ENCODE measurements around the gene HAO1.

GRCh38 chr20:7879883-7880282, 60.4 kb downstream of the HAO1 start:
- no peak for TF ChIP-seq SREBF2 (CRISPR knock-in tag; IDR thresholded peaks at IDR 0.05)
- TF ChIP-seq ATF3 (IDR thresholded peaks at IDR 0.05) = no peak
- no peak for TF ChIP-seq ATF3 (CRISPR knock-in tag; conservative IDR thresholded peaks at IDR 0.05)
- no peak for TF ChIP-seq ZNF175 (CRISPR knock-in tag; IDR thresholded peaks at IDR 0.05; ENCODE audit: low read depth)
- TF ChIP-seq RERE (CRISPR knock-in tag; IDR thresholded peaks at IDR 0.05; ENCODE audit: borderline replicate concordance) = no peak

Data from K562 (cell line).